HG02642 (cell line): ENCODE measurements around the gene MYO15A.

Experiments
- ATAC-seq: cut with Tn5 transposase; IDR thresholded peaks from one replicate; pipeline ENCODE4 v1.9.1; 2021; ENCODE audit warnings: mild to moderate bottlenecking; ENCODE audit not compliant: unreplicated experiment, poor library complexity

The MYO15A gene

GRCh38 chr17:18102640-18103039 is 5.9 kb upstream of the MYO15A start:
- no peak for ATAC-seq

GRCh38 chr17:18105027-18105426 is 3.5 kb upstream of the MYO15A start:
- no peak for ATAC-seq

GRCh38 chr17:18105595-18105994 is 3.0 kb upstream of the MYO15A start:
- no peak for ATAC-seq

- no peak for ATAC-seq
Observed at GRCh38 chr17:18106211-18106610, 2.3 kb upstream of the MYO15A start.

- ATAC-seq, result no peak
Observed at GRCh38 chr17:18107061-18107790, 1.3 kb upstream of the MYO15A start.

- no peak for ATAC-seq
Observed at GRCh38 chr17:18107971-18108370, 585 bp upstream of the MYO15A start.

GRCh38 chr17:18109935-18110485 is 1.5 kb downstream of the MYO15A start:
- ATAC-seq, result no peak

- no peak for ATAC-seq
Observed at GRCh38 chr17:18110636-18111145, 2.1 kb downstream of the MYO15A start.

- ATAC-seq, result no peak
Observed at GRCh38 chr17:18111330-18111971, 2.9 kb downstream of the MYO15A start.

GRCh38 chr17:18115517-18115916 is 7.0 kb downstream of the MYO15A start:
- ATAC-seq, result no peak

GRCh38 chr17:18116078-18116477 is 7.5 kb downstream of the MYO15A start:
- no peak for ATAC-seq

GRCh38 chr17:18117533-18117932 is 9.0 kb downstream of the MYO15A start:
- ATAC-seq, result no peak

GRCh38 chr17:18117982-18118975 is 9.7 kb downstream of the MYO15A start:
- ATAC-seq, result no peak

GRCh38 chr17:18119166-18119745 is 10.7 kb downstream of the MYO15A start:
- ATAC-seq, result no peak

- no peak for ATAC-seq
Observed at GRCh38 chr17:18119938-18120337, 11.4 kb downstream of the MYO15A start.

- ATAC-seq, result no peak
Observed at GRCh38 chr17:18120461-18121017, 12.0 kb downstream of the MYO15A start.

- ATAC-seq, result no peak
Observed at GRCh38 chr17:18121144-18121910, 12.8 kb downstream of the MYO15A start.

GRCh38 chr17:18122990-18123753 is 14.6 kb downstream of the MYO15A start:
- no peak for ATAC-seq
